Spleen (tissue), 7 donors: Measurements from ENCODE around the gene SLC38A3.

ENCODE experiments used
- POLR2A ChIP-seq, 3 donors: fragments of 450-650 bp; IDR thresholded peaks; one replicate each; pipeline ENCODE4 v1.5.1; 2017; ENCODE audit warnings: antibody characterized with exemption in 3 of 3, mild to moderate bottlenecking in 1 of 3
- TF ChIP-seq, protein P1 (sequence below), 11 experiments: fragments of 200-600 bp in 7 of 11; fragments of 450-650 bp in 4 of 11; sonication (generic) in 4 of 11; IDR thresholded peaks in 8 of 11; conservative IDR thresholded peaks in 3 of 11; 1 replicate in 7 of 11; 2 replicates in 4 of 11; pipeline versions ENCODE4 v1.4.0 to v1.8.0; 2016 to 2021; ENCODE audit warnings: antibody characterized with exemption in 11 of 11, inconsistent platforms in 4 of 11, mild to moderate bottlenecking in 1 of 11
- donor health status: DM: no; HTN: no; CAD: no; lungs with moderate emphysema.
- donor health status: DM: no; HTN: no; CAD: no.
- donor health status: DM: no; HTN: no; CAD: no.

DNA sequence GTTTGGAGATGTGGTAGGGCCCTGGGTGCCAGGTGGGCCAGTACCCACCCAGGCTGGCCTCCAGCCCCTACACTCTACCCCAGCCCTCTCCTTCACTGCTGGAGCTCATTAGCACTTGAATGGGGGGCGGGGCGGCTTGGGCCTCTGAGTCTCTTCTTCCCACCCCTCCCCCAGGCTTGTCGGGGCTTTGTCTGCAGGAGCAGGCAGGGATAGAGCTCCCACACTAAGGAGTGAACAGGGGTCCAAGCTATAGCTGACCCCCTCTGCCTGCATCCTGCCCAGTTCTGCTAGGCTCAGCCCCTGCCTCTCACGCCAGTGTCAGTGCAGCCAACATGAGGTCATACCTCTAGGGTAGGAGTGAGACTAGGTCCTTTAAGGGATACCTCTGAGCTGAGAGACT is 36.1 kb downstream of the SLC38A3 start:
- TF ChIP-seq POLR2A (IDR thresholded peaks at IDR 0.05): no peak
- TF ChIP-seq, protein P1, sequence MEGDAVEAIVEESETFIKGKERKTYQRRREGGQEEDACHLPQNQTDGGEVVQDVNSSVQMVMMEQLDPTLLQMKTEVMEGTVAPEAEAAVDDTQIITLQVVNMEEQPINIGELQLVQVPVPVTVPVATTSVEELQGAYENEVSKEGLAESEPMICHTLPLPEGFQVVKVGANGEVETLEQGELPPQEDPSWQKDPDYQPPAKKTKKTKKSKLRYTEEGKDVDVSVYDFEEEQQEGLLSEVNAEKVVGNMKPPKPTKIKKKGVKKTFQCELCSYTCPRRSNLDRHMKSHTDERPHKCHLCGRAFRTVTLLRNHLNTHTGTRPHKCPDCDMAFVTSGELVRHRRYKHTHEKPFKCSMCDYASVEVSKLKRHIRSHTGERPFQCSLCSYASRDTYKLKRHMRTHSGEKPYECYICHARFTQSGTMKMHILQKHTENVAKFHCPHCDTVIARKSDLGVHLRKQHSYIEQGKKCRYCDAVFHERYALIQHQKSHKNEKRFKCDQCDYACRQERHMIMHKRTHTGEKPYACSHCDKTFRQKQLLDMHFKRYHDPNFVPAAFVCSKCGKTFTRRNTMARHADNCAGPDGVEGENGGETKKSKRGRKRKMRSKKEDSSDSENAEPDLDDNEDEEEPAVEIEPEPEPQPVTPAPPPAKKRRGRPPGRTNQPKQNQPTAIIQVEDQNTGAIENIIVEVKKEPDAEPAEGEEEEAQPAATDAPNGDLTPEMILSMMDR (IDR thresholded peaks at IDR 0.05 in 8 of 11, conservative IDR thresholded peaks at IDR 0.05 in 3 of 11): no peak
